Panc1 (cell line): ENCODE data around the gene DNAJC22. TPM values are rescaled to one million over a fixed set of nuclear protein-coding genes. Genes with fewer than 3 reads are reported as not detected.

ENCODE experiments used
- ATAC-seq: fragments of 200-7000 bp; cut with Tn5 transposase; 2 replicates; pipeline ENCODE4 v1.9.1; 2020; ENCODE audit warnings: mild to moderate bottlenecking, moderate library complexity
- BruUV-seq: library from RNA; stranded (reverse); fragments of 400-500 nt; replicated peaks from 2 replicates; lab custom pipeline; 2021; lab: Mats Ljungman, UMichigan
- CTCF ChIA-PET: fragments of 300-600 bp; sonication (Branson Sonifier 250); formaldehyde crosslinking; loops from one replicate; lab custom pipeline; 2022; ENCODE audit warnings: antibody characterized with exemption; lab: Charles Lee
- POLR2A ChIA-PET: fragments of 300-600 bp; sonication (Branson Sonifier 250); formaldehyde crosslinking; loops from one replicate; lab custom pipeline; 2022; ENCODE audit warnings: antibody characterized with exemption; lab: Charles Lee
- DNase-seq: peaks from one replicate; pipeline ENCODE4 v3.0.0-alpha.2; 2010; ENCODE audit warnings: low read depth, low spot score
- H3K27ac ChIP-seq: 2 replicates; pipeline ENCODE4 v1.5.1; 2011; ENCODE audit warnings: mild to moderate bottlenecking, low read length, inconsistent platforms
- H3K27me3 ChIP-seq: fragments of 200-500 bp; sonication (Bioruptor generic); 2 replicates; pipeline ENCODE4 v1.6.0; 2014; ENCODE audit warnings: low read length, inconsistent platforms; ENCODE audit not compliant: control insufficient read depth, insufficient read depth
- H3K36me3 ChIP-seq: fragments of 200-500 bp; sonication (Bioruptor generic); 2 replicates; pipeline ENCODE4 v1.5.1; 2014; ENCODE audit warnings: inconsistent platforms, mild to moderate bottlenecking, low read length, moderate library complexity; ENCODE audit not compliant: control insufficient read depth, insufficient read depth
- H3K4me1 ChIP-seq: 2 replicates; pipeline ENCODE4 v1.5.1; 2011; ENCODE audit warnings: inconsistent platforms, mild to moderate bottlenecking, low read length, moderate library complexity; ENCODE audit not compliant: control insufficient read depth, insufficient read depth
- H3K4me3 ChIP-seq, 2 experiments: 2 replicates each; pipeline ENCODE4 v1.5.1; 2011 to 2012; ENCODE audit warnings: low read depth in 2 of 2, low read length in 2 of 2, mild to moderate bottlenecking in 2 of 2, inconsistent platforms in 1 of 2, moderate library complexity in 1 of 2
- H3K9me3 ChIP-seq: fragments of 200-500 bp; sonication (Bioruptor generic); 2 replicates; pipeline ENCODE4 v1.5.1; 2014; ENCODE audit warnings: low read depth, mild to moderate bottlenecking, inconsistent platforms, low read length, moderate library complexity; ENCODE audit not compliant: control insufficient read depth, insufficient read depth
- CTCF ChIP-seq: fragments of 450-650 bp; IDR thresholded peaks from 2 replicates; pipeline ENCODE4 v1.5.1; 2017; ENCODE audit warnings: mild to moderate bottlenecking
- POLR2AphosphoS5 ChIP-seq: IDR thresholded peaks from 2 replicates; pipeline ENCODE4 v1.6.1; 2012; ENCODE audit warnings: mild to moderate bottlenecking, low read depth, low read length, moderate library complexity
- REST ChIP-seq, 2 experiments: IDR thresholded peaks; 2 replicates each; pipeline ENCODE4 v1.6.1; 2011 to 2012; ENCODE audit warnings: low read depth in 2 of 2, control low read depth in 1 of 2, low read length in 1 of 2, mild to moderate bottlenecking in 1 of 2, moderate library complexity in 1 of 2; ENCODE audit not compliant: insufficient read depth in 1 of 2
- SIN3A ChIP-seq: IDR thresholded peaks from 2 replicates; pipeline ENCODE4 v1.6.1; 2012; ENCODE audit warnings: low read depth, mild to moderate bottlenecking, low read length, moderate library complexity, borderline replicate concordance; ENCODE audit not compliant: insufficient read depth
- TCF7L2 ChIP-seq: IDR thresholded peaks from 2 replicates; pipeline ENCODE4 v1.6.1; 2011; ENCODE audit warnings: mild to moderate bottlenecking, low read depth, low read length, inconsistent platforms
- in situ Hi-C: cut with HindIII; loops from 2 replicates; pipeline ENCODE4 v1.10.0; 2016; ENCODE audit warnings: low sequenced_read_pairs, low pct_unique_long_range_greater_than_20kb
- intact Hi-C: fragments of 100-400 bp; cut with micrococcal nuclease; formaldehyde crosslinking; loops from one replicate; pipeline ENCODE4 v1.10.0; 2022; ENCODE audit not compliant: unreplicated experiment
- total RNA-seq: library from RNA; stranded (reverse); gene quantifications from one replicate; pipeline ENCODE4 v1.2.1, GENCODE V29; 2021; ENCODE audit not compliant: unreplicated experiment

DNAJC22 gene
- total RNA-seq, 1 experiment from 2014 or later = 1.9 TPM

GRCh38 chr12:49340095-49340870, 6.4 kb upstream of the DNAJC22 start:
- CTCF ChIA-PET = interaction anchor here (0.5 kb wide), 1 partner anchor 172 kb away, joined by 3 read pairs; no protein-coding TSS in a partner anchor

More at GRCh38 chr12:49340095-49340870, 6.4 kb upstream of the DNAJC22 start:
- in situ Hi-C loops (no loop called here), intact Hi-C loops (no loop called here)
- TF ChIP-seq POLR2AphosphoS5 (no peak), TCF7L2 (no peak), CTCF (no peak), REST (IDR thresholded peaks at IDR 0.05; ENCODE audit: insufficient read depth in 1 of 2, low read depth in 2 of 2, low read length in 1 of 2) (no peak), SIN3A (no peak)
- Histone ChIP-seq H3K36me3 (no peaks in the 10 kb centered on the region), H3K4me1 (peaks cover 10% of the 10 kb centered on the region), H3K9me3 (no peaks in the 10 kb centered on the region), H3K4me3 (no peak overlapping the region), H3K27me3 (no peaks in the 10 kb centered on the region; the same call in 1 of the 2 replicates), H3K27ac (no peak overlapping the region)
- DNase-seq (no peak), ATAC-seq (no peak)
- POLR2A ChIA-PET = no interaction called here
- BruUV-seq = no TSS peak
